GM19328 (cell line): ENCODE measurements around the gene PTPRG.

Experiments
- ATAC-seq: cut with Tn5 transposase; IDR thresholded peaks from one replicate; pipeline ENCODE4 v1.9.1; 2021; ENCODE audit warnings: mild to moderate bottlenecking, moderate library complexity; ENCODE audit not compliant: unreplicated experiment

Gene PTPRG

DNA sequence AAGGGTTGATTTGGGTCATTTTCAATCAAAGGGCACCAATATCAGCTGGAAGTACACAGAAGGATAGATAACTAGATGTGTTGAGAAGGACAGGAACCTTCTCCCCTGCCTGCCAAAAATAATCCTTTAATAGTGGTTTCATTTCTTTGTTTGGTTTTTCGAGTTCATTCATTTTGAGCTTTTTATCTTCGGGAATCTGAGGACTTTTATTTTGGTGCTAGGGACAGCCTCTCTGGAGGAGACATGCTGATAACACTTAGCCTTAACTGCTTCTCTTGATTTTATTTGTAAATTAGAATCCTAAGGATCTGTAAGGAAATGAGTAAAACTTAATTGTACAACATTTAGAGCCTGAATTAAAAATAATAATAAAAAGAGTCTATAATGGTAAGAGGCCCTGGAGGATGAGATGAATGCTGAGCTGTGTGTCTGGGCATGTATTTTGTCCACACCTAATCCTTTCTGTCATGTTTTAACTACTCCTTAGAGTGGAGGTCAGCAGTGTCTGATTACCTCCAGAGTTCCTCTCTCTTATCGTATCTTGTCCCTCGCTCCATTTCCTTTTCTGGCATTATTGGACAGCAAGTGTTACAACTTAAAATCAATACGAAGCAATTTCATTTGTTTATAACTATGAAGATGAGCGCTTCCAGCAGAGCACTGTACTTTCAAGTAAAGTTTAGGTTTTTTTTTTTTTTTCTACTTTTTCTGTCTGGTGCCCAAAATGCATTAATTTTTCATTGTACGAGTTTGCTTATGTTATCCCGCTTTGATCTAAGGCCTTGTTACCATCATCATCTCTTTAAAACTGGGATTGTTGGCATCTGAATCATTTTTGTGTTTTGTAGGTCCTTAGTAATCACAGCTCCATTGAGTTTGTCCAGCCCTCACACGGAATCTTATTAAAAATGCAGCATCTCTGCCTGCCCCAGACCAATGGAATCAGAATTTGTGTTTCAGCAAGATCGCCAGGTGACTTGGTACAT, 22.8 kb downstream of the PTPRG start:
- no peak for ATAC-seq

DNA sequence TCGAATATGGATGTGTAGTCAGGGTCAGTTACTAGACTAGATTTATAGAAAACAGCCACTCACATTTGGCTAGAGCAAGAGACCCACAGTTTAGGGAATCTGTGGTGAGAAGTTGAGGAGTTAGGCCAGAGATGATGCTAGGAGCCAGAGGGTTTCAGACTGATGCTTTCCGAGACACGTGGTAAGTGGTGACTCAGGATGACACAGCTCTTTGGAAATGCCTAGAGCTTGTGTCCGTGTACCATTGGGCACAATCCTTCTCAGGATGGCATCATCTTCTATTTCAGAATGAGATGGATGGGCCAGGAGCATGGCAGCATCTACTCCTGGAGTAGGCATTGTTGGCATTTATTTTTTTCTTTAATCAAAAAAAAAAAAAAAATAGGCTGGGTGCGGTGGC, 28.5 kb downstream of the PTPRG start:
- ATAC-seq, result no peak

DNA sequence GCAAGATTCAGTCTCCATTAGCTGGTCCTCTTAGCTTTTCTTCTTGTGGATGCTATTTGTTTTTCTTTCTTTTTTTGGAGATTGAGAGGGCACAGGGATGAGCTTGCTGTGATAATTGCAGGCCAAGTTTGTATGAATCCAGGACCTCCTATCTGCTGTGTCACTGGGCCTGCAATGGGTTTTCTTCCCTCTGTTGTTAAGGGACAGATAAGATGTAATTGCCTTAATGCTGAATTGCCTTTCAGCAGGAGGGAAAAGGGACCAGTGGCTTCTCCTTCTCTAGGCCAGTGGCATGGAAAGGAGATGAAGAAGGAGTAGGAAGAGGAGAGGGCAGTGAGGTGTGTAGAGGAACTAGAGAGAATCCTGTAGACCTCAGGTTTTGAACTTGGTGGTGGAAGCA, 29.9 kb downstream of the PTPRG start:
- no peak for ATAC-seq

DNA sequence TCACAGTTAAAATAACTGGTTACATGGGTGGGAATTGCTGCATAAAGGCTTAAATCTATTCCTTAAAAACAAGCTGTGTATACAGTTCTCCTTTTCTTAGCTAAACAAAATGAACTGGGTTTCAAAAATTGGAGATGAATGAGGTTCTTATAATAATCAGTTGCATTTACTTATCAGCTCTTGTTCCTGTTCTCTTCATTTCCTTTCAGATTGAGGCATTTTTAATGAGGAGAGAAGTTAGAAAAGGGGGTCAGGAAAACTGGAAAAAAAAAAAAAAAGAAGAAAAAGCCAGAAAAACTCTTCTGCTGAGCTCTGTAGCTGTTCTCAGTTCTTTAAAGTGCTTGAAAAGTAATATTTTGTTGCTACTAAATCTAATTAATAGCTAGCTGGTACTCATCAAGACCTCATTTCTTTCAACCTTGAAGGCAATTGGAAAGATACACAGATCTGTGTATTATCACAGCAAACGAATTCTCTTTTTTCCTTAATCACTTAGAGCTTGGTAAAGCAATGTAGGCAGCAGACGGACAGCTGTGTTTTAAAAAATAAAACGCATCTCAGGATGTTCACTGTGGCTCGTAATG, 32.2 kb downstream of the PTPRG start:
- ATAC-seq, result no peak

DNA sequence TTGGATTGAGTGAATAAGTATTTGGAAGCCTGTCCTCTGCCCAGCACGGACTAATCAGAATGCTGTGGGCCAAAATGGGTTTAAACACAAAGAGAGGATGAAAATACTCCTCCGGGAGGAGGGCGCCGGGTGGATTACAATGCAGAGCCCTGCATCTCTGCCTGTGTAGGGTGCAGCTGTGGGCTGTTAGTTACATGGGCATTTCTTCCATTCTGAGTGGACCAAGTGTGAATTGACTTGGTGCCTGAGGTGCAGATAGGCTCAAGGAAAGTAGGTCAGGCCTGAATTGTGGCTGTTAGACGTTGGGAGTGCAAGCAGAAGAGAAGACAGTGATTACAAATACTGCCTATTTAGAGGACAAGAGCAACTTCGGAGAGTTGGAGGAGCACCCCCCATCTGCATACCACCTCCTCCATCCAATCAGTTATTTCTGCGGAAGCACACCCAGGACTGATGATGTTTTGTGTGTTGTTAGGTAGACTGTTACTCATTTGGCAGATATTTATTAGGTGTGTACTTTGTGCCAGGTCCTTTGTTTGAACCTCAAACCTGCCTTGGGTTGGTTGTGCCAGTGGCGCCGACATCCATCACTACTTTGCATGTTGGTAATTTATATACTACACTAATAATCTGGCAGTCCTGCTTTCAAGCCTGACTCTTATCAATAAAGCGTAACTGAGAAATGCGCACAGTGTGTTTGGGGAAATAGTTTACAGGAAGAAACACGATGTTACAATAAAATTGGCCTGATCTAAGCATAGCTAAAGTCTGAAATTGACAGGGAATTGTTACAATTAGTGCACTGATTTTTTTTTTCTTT, 33.0 kb downstream of the PTPRG start:
- no peak for ATAC-seq

DNA sequence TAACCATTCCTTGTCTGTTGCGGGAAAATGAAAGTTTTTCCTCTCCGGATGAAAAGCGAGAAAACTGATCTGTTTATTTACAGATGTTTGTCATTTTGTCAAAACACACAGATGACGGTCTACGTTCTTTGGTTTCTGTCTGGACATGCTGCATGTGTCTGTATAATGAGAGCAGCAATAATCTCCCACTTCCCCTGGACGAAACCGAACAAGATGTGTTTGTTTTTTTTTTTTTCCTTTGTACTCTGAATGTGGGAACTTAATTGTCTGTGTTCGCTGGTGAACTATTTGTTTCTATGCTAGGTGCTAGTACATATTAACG, 33.6 kb downstream of the PTPRG start:
- no peak for ATAC-seq

DNA sequence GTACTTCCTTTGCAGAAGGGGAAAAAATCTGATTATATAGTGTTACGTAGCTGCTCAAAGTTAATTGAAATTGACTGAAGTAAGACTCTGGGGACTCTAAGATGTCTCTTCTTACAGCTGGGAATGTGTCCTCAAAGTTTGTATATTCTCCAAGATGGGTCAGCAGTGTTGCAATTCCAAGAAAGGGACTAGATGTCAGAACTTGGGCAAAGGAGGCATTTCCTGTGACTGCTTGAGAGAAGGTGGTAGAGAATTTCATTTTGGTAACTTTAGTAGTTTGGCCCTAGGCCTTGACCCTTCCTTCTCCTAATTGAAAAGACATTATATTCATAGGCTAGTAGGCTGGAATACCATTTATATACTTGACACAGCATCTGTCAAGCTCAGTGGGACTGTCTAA, 33.9 kb downstream of the PTPRG start:
- no peak for ATAC-seq

DNA sequence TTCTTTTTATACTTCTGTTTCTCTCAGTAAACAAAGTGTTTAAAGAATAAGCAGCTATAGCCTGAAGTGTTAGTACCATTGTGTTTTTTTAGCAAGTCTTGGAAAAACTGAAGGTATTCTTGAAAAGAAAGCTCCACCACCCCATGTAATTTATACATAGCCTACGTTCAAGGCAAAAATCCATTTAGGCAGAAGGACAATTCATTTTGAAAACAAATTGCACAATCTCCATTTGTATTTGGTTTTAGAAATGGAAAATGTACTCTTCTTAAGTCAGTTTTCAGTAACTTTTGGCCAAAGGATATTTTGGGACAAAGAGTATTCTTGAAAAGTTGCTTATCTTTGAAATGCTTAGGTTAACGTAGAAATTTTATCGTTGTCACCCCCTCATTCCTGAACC, 34.5 kb downstream of the PTPRG start:
- ATAC-seq, result no peak

DNA sequence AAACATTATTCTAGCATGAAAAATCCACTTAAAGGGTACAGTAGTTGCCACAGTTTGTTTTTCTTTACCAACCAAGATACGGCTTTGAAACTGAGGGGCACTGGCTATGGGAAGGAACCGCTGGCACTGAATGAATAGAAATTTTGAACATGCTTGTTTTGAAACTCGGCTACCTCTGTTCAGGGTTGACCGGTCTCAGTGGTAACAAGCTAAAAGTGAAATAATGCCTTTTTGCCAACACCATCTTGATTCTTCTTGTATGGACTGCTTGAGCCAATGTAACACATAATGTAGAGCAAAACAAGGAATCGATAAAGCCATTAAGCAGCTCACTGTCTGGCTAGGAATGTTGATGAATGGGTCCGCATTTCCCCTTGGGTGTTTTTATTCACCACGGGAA, 36.5 kb downstream of the PTPRG start:
- ATAC-seq, result no peak

DNA sequence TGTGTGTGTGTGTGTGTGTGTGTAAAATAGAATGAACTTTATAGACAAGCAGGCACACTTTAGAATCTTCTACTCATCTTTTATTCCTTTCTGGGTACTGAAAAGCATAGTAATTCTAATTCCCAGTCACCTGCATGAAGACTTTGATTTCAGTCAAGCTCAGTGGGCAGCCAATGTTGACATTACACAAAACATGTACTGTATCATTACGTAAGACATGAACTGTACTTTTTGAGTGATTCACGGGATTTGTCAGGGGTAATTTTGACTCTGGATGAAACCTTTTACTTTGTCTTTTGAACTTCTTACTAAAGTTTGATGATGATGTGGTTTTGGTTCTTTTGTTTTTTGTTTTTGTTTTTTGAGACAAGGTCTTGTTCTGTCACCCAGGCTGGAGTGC, 38.8 kb downstream of the PTPRG start:
- ATAC-seq, result no peak

DNA sequence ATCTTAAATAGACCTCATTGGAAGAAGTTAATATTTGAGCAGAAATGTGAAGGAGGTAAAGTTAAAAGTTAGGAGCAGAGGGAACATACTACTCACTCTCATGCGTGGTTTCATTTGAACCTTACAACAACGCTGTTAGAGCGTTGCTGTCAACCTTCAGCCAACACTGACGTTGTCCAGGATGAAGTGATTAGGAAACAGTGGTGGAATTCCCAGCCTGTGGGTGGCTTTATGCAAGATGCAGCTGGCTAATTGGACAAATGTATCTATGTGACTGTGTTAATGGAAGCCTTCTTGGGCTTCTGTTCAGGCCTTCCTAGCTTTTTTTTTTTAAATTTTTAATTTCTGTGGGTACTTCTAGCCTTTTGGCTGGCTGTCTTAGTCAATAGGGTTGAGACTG, 40.5 kb downstream of the PTPRG start:
- ATAC-seq, result no peak

DNA sequence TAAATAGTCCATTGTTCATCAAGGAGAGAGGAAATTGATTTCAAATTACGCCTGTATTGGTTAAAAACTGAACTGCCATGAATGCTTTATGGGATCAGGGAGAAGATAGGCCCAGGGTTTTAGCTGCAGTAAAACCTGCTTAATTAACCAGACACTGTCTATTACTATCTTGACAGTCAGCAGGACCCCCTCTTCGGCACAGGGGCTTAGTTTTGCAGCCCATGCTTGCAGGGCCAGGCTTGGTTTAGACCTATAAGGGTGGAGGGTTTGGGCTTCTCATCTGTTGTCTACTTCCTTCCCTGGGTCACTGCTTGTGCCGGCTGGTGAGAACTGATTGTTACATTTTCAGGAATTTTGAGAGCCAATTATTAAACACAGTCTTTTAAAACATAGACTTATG, 41.1 kb downstream of the PTPRG start:
- ATAC-seq, result no peak

DNA sequence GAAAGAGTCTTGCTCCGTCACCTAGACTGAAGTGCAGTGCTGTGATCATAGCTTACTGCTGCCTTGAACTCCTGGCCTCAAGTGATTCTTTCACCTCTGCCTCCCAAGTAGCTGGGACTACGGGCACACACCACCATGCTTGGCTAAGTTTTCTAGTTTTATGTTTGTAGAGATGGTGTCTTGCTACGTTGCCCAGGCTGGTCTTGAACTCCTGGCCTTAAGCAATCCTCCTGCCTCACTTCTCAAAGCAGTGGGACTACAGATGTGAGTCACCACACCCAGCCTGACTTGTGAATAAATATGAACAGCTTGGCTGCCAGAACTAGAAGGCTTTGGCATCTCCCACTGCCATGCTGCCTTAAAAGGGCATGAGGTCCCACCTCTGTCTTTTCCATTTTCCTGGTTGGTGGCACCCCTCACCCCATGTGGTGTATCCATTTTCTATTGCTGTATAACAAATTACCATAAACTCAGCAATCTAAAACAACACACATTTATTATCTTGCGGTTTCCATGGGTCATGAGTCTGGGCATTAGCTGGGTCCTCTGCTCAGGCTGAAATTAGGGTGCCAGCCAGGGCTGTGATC, 44.3 kb downstream of the PTPRG start:
- ATAC-seq, result no peak

DNA sequence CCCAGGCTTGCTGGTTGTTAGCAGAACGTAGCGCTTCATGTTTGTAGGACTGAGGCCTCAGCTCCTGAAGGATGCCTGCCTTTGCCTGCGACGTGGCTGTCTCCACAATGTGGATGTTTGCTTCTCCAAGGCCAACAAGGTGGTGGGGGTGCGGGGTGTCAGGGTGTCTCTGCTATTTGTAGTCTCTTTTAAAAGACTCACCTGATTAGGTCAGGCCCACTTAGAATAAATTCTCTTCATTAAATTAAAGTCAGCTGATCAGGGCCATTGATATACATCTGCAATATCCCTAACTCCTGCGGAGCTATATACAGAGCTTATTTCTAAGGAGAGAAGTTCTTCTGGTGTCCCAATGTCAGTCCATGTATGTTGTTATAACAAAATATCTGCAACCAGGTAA, 44.8 kb downstream of the PTPRG start:
- no peak for ATAC-seq

DNA sequence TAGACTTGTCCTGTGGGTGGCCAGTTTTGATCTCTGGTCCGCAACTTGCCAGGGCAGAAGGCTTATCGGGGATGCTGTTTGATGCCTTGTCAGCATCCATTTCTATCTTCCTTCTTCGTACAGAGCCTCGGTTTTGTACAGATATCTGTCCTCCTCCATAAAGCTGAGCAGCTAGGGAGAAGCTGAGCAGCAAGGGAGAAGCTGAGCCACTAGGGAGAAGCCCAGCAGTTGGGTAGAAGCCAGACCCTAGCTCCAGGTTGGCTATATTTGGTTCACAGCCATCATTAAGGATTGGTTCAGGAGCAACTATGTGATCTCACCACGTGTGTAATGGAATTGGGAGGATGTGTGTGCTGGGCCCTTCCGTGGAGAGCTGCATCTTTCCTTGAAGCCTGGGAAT, 46.7 kb downstream of the PTPRG start:
- no peak for ATAC-seq

DNA sequence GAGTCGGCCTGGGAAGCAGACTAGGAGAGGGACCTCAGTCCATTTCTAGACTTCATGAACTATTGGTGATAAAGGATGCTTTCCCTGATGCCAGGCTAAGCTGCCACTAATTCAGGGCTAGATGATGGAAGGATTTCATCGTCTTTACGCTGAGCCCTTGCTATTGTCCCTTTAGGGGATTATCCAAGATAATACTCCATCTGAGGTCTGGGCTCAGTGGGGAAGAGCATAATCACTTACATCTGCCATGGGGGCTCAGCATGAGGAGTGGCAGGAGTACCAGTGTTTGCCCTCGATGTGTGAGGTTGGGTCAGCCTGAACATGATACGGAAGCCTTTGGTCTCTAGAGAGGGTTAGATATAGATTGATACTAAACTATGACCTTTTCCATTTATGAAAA, 47.3 kb downstream of the PTPRG start:
- ATAC-seq, result no peak

DNA sequence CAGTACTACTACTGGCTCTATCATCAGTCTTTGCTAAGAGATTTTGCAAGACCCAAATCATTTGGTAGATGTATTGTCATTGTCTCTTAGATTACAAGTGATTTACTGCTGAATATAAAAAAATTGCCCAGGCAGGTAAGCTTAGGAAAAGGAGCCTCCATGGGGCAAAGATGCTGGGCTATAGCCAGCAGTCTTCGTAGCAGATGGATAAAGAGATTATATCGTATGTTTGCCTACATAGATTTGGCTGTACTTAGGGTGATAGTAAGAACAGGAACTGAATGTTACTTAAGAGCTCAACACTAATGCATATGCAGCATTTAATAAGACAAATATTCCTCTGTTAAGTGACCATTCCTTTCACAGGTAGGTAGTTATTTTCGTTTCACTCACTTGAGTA, 48.9 kb downstream of the PTPRG start:
- no peak for ATAC-seq

DNA sequence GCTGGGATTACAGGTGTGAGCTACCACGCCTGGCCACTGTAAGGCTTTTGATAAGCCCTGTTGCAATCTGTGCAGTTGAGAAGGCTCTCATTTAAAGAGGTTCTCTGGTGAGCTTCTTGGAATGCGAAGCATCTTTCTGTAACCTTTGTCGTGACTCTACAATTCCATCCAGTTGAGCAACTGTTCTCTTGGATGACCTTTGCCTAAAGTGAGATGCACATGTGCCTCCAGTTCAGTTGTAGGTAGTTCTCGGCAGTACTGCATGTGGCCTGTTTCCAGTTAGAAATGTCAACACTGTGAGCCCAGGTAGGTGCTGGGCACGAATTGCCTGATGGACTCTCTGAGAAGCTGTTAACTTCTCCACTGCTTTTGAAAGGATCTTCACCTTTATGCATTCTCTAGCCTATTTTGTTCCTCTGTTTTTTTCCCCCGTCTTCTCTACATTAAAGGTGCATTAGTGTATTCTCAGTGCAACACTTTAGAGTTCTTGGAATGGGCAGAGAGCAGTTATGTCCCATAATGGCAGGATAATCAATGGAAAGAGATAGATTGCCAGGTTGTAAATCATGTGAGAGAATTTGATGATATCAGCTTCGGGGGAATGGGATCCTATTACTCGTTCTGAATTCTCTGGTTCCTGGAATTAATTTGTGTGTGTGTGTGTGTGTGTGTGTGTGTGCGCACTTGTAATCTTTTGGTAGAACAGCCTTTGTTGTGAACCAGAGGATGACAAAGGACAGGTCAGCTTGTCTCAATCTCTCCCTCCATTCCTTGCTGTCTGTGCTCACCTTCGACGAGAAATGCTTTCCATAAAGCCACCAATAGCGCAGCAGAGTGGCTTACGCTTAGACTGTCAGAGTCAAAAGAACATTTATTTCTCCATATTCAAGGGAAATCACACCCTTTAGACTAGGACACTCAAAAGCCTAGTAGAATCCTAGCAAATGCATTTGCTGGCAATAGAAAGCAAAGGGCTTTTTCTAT, 51.1 kb downstream of the PTPRG start:
- no peak for ATAC-seq

DNA sequence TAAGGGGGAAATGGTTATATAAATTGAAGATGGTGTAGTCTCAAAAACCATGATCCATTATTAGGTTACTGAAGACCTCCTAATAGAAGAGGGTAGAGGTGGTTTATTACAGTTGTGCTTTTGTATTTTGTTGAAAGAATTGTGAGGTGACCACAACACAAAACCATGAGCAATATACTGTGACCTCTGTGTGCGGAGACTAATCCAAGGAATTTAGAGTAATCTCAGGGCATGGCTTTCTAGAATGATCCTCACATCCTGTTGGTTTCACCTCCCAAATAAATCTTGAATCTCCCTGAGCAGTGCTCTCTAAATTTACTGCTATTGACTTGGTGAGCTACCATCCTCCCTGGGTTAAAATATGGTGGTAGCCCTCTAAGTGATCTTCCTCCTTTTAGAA, 52.3 kb downstream of the PTPRG start:
- ATAC-seq, result no peak

DNA sequence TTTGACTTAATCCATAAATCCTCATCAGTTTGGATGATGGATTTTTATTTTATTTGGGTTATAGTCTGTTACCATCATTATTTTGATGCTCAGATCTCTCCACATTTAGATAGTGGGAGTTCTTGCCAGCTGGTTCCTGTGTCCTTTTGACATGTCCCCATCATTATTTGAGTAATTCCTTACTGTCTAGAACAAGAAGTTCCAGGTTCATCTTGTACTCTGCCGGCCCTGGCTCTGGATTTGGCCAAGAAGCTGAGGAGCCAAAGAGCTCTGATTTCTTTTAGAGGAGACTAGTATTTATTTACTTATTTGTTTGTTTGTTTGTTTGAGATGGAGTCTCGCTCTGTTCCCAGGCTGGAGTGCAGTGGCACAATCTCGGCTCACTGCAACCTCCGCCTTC, 54.3 kb downstream of the PTPRG start:
- ATAC-seq, result no peak
